Femur (tissue), 1 donor: ENCODE measurements around the gene C22orf23.

Experiments
- DNase-seq: peaks from one replicate; pipeline ENCODE4 v3.0.0-alpha.2; 2017

Gene C22orf23

GRCh38 chr22:37953437-37954179, at the start of gene C22orf23, which contains the start of gene POLR2F:
TSS of gene C22orf23 (minus strand) at chr22:37953601. CDS start at chr22:37953149, 452 bp downstream.
TSS of gene POLR2F (plus strand) at chr22:37953699. CDS start at chr22:37953788, 89 bp downstream.
- peak; percentile 97 for DNase-seq

GRCh38 chr22:37999640-38000272, 46.4 kb upstream of the C22orf23 start:
- DNase-seq, result no peak

- DNase-seq, result no peak
These were observed 45.8 kb upstream of the C22orf23 start for GRCh38 chr22:37999236-37999635.

GRCh38 chr22:37998543-37998942, 45.1 kb upstream of the C22orf23 start:
- no peak for DNase-seq

DNA sequence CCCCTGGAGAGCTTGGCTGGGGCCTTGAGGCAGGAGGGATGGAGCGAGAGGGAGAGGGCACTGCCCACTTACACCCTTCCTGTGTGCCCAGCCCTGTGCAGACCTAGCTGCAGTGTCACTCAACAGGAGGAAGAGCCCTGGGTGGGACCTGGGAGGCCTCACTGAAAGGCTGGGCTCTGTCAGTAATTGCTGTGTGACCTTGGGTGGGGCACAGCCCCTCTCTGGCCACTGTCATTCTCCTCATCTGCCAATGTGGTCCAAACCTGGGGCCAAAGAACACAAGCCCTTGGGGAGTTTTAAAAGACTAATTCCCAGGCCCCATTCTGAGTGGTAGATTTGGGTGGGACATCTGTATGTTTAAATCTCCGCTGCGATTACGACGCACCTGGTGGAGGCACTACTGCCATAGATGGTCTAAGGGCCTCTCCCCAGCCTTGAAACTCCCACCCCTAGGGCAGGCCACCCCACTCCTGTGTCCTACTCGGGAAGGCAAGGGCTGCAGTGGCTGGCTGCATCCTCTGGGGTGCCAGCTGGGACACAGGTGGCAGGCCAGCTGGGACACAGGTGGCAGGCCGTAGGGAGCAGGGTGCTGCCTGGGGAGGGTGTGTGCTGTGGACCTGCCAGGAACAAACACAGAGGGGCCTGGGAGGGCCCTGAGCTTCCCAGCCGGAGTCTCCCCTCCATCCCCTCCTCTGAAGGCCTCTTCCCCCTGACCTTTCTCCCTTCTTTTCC, 43.3 kb upstream of the C22orf23 start:
- DNase-seq, result no peak

GRCh38 chr22:37996079-37996478, 42.7 kb upstream of the C22orf23 start:
- DNase-seq, result peak; percentile 52

GRCh38 chr22:37995460-37995859, 42.1 kb upstream of the C22orf23 start:
- no peak for DNase-seq

GRCh38 chr22:37994982-37995381, 41.6 kb upstream of the C22orf23 start:
- DNase-seq, result no peak

DNA sequence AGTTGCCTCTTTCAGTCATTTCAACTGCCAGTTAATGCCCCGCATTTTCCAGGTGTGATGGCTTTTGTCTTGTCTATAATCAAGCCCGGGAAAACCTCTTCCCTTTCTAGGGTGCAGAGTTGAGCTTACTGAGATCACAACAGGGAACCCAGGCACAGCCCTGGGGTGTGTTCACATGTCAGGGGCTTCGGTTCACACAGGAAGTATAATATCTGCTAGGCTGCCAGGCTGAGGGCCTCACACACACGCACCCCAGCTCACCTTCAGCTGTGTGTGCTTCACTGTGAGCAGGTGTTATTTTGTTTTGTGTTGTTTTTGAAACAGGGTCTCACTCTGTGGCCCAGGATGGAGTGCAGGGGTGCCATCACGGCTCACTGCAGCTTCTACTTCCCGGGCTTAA, 40.6 kb upstream of the C22orf23 start:
- DNase-seq, result no peak

DNA sequence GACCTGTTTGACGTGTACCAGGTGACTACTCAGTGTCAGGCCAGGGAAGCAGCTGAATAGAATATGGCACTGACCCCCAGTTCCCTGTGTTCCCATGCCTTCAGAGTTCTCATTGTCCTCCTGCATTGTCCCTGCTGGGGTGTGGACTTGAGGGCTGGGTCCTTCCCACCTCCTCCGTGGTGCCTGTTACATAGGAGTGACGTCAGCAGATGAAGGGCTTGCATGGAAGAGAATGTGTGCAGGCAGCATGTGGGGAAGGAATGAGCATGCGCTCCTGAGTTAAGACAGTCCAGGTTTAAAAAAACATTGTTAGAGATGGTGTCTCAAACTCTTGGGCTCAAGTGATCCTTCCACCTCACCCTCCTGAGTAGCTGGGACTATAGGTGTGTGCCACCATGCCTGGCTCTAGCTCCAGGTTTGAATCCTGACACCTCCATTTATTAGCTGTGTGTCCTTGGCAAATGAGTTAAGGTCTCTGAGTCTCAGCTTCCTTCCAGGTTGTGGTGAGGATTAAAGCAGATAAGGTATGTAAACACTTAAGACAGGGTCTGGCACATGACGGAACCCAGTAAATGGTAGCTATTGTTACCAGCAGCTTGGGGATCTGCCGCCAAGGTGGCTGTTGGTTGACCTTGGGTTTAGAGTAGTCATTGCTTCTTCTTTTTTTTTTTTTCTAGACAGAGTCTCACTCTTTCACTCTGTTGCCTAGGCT, 38.5 kb upstream of the C22orf23 start:
- no peak for DNase-seq

DNA sequence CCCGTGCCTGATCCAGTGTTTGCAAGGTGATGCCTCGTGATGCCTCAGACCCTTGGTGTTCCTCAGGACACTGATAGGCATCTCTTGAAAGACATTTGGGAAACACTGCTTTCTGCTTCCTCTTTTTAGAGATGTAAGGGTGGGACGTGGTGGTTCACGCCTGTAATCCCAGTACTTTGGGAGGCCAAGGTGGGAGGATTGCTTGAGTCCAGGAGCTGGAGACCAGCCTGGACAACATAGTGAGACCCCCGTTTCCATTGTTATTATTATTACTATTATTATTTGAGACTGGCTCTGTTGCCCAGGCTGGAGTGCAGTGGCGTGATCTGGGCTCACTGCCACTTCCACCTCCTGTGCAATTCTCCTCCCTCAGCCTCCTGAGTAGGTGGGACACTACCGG, 37.5 kb upstream of the C22orf23 start:
- DNase-seq, result no peak

DNA sequence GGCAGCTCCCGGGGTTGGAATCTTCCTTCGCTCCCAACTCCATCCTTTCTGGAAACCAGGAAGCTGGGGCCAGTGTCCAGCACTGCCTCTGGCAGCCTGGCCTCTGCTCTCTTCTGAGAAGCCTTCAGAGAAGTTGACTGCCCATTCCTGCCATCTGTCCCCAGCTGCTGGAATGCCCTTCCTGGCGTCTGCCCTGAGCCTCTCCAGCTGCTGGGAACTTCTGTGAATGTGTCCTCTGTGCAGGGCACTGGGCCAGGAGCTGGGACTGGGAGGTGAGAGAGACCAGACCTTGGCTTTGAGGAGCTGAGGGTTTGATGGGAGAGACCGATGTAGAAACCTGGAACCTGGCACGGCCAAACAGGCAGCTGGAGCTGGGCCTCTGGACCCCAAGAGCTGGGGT, 36.9 kb upstream of the C22orf23 start:
- peak; percentile 60 for DNase-seq

GRCh38 chr22:37989146-37990045, 36.0 kb upstream of the C22orf23 start:
- no peak for DNase-seq

DNA sequence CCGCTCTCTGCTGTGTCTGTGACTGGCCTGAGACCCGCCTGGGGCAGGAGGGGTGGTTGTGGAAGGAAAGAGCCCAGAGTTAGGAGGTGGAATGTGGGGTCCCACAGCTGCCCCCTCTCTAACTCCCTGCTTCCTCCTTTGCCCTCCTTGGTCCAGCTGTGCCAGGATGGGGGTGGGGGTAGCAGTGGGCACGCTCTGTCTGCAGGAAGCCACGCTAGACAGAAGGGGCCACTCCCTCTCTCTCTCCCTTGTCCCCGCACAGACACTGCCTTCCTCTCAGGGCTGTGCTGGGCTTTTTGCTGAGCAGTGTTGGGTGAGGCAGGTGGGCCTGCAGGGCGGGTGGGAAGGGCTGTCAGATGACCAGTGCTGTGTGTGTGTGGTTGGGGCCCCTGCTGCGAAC, 33.0 kb upstream of the C22orf23 start:
- DNase-seq, result no peak

DNA sequence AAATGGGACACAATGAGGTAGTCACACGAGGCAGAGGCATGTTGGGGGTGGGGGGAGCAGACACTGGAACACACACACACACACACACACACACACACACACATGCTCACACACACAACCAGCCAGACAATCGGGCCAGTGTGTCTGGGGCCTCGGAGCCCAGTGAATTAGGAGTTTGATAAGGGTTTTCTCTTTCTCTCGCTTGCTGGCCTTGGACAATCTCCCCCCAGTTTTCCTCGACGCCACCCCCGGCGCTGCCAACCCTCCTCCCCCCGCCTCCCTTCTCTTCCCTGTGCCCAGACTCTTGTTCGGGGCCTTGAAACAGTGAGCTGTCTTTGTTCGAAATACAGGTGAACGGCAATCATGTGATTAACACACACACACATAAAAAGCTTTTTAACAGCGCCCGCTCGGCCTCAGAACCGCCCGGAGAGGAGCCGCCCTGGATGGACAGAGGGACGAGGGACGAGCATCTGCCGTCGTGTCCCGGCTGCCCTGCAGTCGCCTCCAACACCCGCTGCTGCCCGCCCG, 32.4 kb upstream of the C22orf23 start:
- no peak for DNase-seq

- no peak for DNase-seq
These were observed 31.7 kb upstream of the C22orf23 start for GRCh38 chr22:37985050-37985585.

- no peak for DNase-seq
These were observed 30.7 kb upstream of the C22orf23 start, which contains the start of gene SOX10 for GRCh38 chr22:37983860-37984791. TSS of gene SOX10 (minus strand) at chr22:37984555. CDS start at chr22:37983784, 771 bp downstream.

GRCh38 chr22:37982938-37983859, 29.8 kb upstream of the C22orf23 start:
- no peak for DNase-seq
